Measurements from ENCODE around the gene DIS3L2.
"Not testable (repeated sequence)": the region's sequence is repeated elsewhere in the genome, so short reads cannot be mapped to it uniquely, and the experiment has no call there.

The DIS3L2 gene

GRCh38 chr2:232132181-232132580 is 170.7 kb downstream of the DIS3L2 start:
- DNase-seq = no peak

GRCh38 chr2:232133078-232133477 is 171.6 kb downstream of the DIS3L2 start:
- DNase-seq = no peak

GRCh38 chr2:232134939-232135338 is 173.4 kb downstream of the DIS3L2 start:
- DNase-seq = no peak

- DNase-seq = no peak
Observed at GRCh38 chr2:232137356-232138147, 176.0 kb downstream of the DIS3L2 start.

GRCh38 chr2:232138441-232138840 is 176.9 kb downstream of the DIS3L2 start:
- no peak for DNase-seq

GRCh38 chr2:232139171-232139594 is 177.7 kb downstream of the DIS3L2 start:
- DNase-seq = no peak

GRCh38 chr2:232139786-232140562 is 178.5 kb downstream of the DIS3L2 start:
- DNase-seq = no peak

- DNase-seq = no peak
Observed at GRCh38 chr2:232141591-232141990, 180.1 kb downstream of the DIS3L2 start.

- peak; percentile 4 for DNase-seq
Observed at GRCh38 chr2:232142049-232142448, 180.5 kb downstream of the DIS3L2 start.

GRCh38 chr2:232142502-232142901 is 181.0 kb downstream of the DIS3L2 start:
- DNase-seq = no peak

GRCh38 chr2:232146294-232146693 is 184.8 kb downstream of the DIS3L2 start:
- no peak for DNase-seq

- no peak for DNase-seq
Observed at GRCh38 chr2:232147440-232148077, 186.0 kb downstream of the DIS3L2 start.

- no peak for DNase-seq
Observed at GRCh38 chr2:232162187-232162586, 200.7 kb downstream of the DIS3L2 start.

GRCh38 chr2:232170396-232170795 is 208.9 kb downstream of the DIS3L2 start:
- no peak for DNase-seq

GRCh38 chr2:232174662-232175061 is 213.1 kb downstream of the DIS3L2 start:
- DNase-seq = no peak

GRCh38 chr2:232176587-232176986 is 215.1 kb downstream of the DIS3L2 start:
- not testable (repeated sequence) for DNase-seq

- no peak for DNase-seq
Observed at GRCh38 chr2:232183279-232183678, 221.8 kb downstream of the DIS3L2 start.

- no peak for DNase-seq
Observed at GRCh38 chr2:232184346-232184745, 222.8 kb downstream of the DIS3L2 start.

- DNase-seq = no peak
Observed at GRCh38 chr2:232190796-232191195, 229.3 kb downstream of the DIS3L2 start.

- DNase-seq = no peak
Observed at GRCh38 chr2:232195487-232195886, 234.0 kb downstream of the DIS3L2 start.

GRCh38 chr2:232196802-232197201 is 235.3 kb downstream of the DIS3L2 start:
- DNase-seq = no peak

- no peak for DNase-seq
Observed at GRCh38 chr2:232200195-232200594, 238.7 kb downstream of the DIS3L2 start.

- DNase-seq = no peak
Observed at GRCh38 chr2:232203166-232203891, 241.8 kb downstream of the DIS3L2 start.
